Erythroblast (primary cell): ENCODE measurements around the gene INIP.

Experiments used
- DNase-seq, 2 experiments: peaks; one replicate each; lab custom pipeline; 2025; lab: John Stamatoyannopoulos, UW
- GATA1 ChIP-seq: IDR thresholded peaks from 2 replicates; pipeline ENCODE4 v1.6.1; 2011; ENCODE audit warnings: low read depth, mild to moderate bottlenecking, control low read depth, low read length, moderate library complexity
- POLR2A ChIP-seq: IDR thresholded peaks from 2 replicates; pipeline ENCODE4 v1.6.1; 2011; ENCODE audit warnings: mild to moderate bottlenecking, low read length

Gene INIP

DNA sequence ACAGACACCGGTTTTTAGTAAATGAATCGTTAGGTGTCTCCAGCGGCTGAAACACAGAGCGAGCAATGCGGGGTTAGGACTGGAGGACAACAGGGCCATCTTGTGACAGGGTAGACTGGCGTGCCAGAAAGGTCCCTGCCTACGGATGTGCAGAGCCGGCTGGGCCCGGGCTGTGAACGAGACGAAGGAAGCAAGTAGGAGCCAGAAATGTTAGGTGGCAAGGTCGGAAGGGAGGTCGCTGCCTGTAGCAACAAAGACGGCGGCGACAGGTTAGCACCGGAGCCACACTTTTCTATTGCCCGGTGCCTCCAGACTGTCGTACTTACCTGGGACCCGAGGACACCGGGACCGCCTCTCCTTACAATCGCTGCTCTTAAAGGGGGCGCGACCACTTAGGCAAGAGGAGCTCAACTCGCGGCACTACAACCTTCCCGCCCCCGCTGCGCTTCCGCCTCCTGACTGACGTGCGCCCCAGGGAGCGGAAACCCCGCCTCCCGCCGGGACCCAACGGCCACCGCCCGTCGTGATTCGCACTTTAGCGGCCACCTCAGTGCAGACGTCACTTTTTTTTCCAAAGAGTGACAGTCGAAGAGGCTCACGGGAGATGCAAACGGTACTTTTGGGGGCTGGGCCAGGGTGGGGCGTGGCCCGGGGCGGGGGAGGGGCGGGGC lies at the start of gene INIP:
Gene INIP, minus strand, starts transcription at position 457 of the 671 bp plus-strand sequence. CDS start 1,632 bp downstream, outside the sequence.
- TF ChIP-seq GATA1 (no peak), POLR2A (peak; percentile 92)

GRCh38 chr9:112765281-112765680 lies 47.4 kb upstream of the INIP start:
- no peak for DNase-seq
- TF ChIP-seq GATA1 (no peak), POLR2A (no peak)

More for the DNA sequence above, at the start of gene INIP:
- DNase-seq: peak; percentile 98

DNA sequence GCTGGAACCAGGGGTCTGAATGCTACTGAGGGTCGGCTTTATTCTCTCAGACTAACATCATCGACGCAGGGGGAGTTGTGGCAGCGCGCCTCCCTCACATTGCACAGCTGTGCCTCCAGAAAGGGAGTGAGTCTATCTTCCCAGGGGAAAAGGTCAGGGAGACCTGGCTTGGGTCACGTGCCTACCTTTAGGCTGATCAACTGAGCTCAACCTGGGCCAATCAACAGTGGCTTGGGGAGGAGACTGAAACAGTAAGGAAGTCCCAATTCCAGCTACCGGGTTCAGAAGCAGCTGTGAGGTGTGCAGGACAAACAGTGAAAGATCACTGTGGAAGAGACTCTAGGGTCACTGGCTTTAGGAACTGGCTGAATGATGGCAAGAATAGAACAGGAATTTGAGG lies 46.9 kb upstream of the INIP start:
- TF ChIP-seq GATA1: no peak
- TF ChIP-seq POLR2A: no peak
- DNase-seq: no peak

GRCh38 chr9:112764344-112764743 lies 46.4 kb upstream of the INIP start:
- TF ChIP-seq GATA1 (no peak), POLR2A (no peak)
- no peak for DNase-seq

GRCh38 chr9:112762726-112763518 lies 45.0 kb upstream of the INIP start:
- DNase-seq: no peak
- TF ChIP-seq POLR2A: no peak
- TF ChIP-seq GATA1: no peak

GRCh38 chr9:112761912-112762655 lies 44.2 kb upstream of the INIP start:
- no peak for DNase-seq
- TF ChIP-seq GATA1 (no peak), POLR2A (no peak)

- TF ChIP-seq GATA1 (no peak), POLR2A (no peak)
- no peak for DNase-seq
Observed at GRCh38 chr9:112760821-112761220, 42.9 kb upstream of the INIP start.

- no peak for DNase-seq
- TF ChIP-seq POLR2A: no peak
Observed at GRCh38 chr9:112757940-112758339, 40.0 kb upstream of the INIP start.

DNA sequence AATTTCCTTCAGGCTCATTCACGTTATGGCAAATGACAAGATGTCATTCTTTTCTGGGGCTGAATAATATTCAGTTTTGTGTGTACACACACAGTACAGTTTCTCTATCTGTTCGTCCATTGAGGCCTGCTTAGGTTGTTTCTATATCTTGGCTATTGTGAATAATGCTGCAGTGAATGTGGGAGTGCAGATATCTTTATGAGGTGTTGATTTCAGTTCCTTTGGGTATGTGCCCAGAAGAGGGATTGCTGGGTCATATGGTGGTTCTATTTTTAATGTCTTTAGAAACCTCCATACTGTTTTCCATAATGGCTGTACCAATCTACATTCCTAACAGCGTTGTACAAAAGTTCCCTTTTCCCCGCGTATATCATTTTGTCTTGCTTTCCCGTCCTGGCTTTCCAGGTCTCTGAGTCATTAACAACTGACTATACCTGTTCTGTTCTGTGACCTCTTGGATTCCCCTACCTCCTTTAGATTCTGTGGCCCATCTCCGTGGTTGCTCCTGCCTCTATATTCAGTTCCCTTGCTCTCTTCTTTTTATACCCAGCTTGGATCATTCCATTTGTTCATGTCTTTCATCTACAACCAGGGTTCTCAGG lies 39.5 kb upstream of the INIP start:
- TF ChIP-seq POLR2A (no peak), GATA1 (no peak)
- peak in 1 of 2 experiments; percentile 11 for DNase-seq

DNA sequence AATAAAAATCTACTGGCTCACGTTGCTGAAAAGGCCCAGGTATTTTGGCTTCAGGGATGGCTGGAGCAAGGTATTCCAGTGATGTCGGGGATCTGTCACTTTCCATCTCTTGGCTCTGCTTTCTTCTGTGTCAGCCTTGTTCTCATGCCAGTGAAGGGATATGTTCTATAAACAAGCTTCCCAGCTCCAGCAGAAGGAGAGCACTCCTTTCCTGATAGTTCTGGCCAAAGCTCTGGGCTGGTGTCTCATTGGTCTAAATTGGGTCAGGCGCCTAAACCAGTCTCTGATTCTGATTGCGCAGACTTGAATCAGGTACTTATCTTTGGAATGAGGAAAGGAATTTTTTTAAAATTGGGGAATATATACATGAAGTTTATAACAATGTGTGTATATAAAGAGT lies 37.8 kb upstream of the INIP start:
- TF ChIP-seq POLR2A: no peak
- TF ChIP-seq GATA1: no peak
- no peak for DNase-seq

- no peak for TF ChIP-seq POLR2A
- no peak for TF ChIP-seq GATA1
- DNase-seq: no peak
Observed at GRCh38 chr9:112755016-112755427, 37.1 kb upstream of the INIP start.

DNA sequence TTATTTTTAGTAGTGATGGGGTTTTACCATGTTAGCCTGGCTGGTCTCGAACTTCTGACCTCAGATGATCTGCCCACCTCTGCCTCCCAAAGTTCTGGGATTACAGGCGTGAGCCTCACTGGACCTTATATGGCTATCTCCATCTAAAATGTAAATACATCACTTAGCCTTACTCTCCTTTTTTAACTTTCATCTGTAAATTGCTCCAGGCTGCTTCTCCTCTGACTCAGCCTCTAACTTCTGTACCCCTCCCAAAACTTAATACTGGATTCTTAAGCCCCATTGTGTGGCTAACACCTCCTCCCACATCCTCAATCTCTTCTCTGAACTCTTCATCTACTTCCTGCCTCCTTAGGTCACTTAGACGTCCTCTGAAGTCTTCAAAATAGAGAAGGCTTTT lies 36.7 kb upstream of the INIP start:
- TF ChIP-seq GATA1 (no peak), POLR2A (no peak)
- DNase-seq: no peak

- TF ChIP-seq GATA1 (no peak), POLR2A (no peak)
- DNase-seq: no peak
Observed at GRCh38 chr9:112753725-112754124, 35.8 kb upstream of the INIP start.
